GM18502 (cell line): ENCODE results near the gene CHCHD3.

ENCODE experiments used
- ATAC-seq: cut with Tn5 transposase; IDR thresholded peaks from one replicate; pipeline ENCODE4 v1.9.1; 2021; ENCODE audit warnings: mild to moderate bottlenecking; ENCODE audit not compliant: unreplicated experiment, poor library complexity

CHCHD3 gene

GRCh38 chr7:132760244-132760623, 321.7 kb downstream of the CHCHD3 start:
- no peak for ATAC-seq

GRCh38 chr7:132759482-132760243, 322.2 kb downstream of the CHCHD3 start:
- no peak for ATAC-seq

- ATAC-seq, result no peak
Observed at GRCh38 chr7:132758986-132759385, 322.9 kb downstream of the CHCHD3 start.

GRCh38 chr7:132757783-132758182, 324.1 kb downstream of the CHCHD3 start:
- no peak for ATAC-seq

GRCh38 chr7:132756484-132756990, 325.4 kb downstream of the CHCHD3 start:
- no peak for ATAC-seq

- no peak for ATAC-seq
Observed at GRCh38 chr7:132755538-132756483, 326.1 kb downstream of the CHCHD3 start.

- ATAC-seq, result no peak
Observed at GRCh38 chr7:132752431-132752830, 329.5 kb downstream of the CHCHD3 start.

- no peak for ATAC-seq
Observed at GRCh38 chr7:132751244-132751647, 330.6 kb downstream of the CHCHD3 start.

GRCh38 chr7:132750530-132751217, 331.2 kb downstream of the CHCHD3 start:
- no peak for ATAC-seq

GRCh38 chr7:132750096-132750495, 331.8 kb downstream of the CHCHD3 start:
- ATAC-seq, result no peak

- ATAC-seq, result no peak
Observed at GRCh38 chr7:132745510-132745909, 336.4 kb downstream of the CHCHD3 start.

GRCh38 chr7:132743974-132744373, 337.9 kb downstream of the CHCHD3 start:
- ATAC-seq, result no peak

- ATAC-seq, result no peak
Observed at GRCh38 chr7:132742189-132742612, 339.7 kb downstream of the CHCHD3 start.

GRCh38 chr7:132740176-132740575, 341.7 kb downstream of the CHCHD3 start:
- no peak for ATAC-seq

GRCh38 chr7:132739271-132739955, 342.5 kb downstream of the CHCHD3 start:
- no peak for ATAC-seq

GRCh38 chr7:132738254-132738653, 343.6 kb downstream of the CHCHD3 start:
- ATAC-seq, result no peak

GRCh38 chr7:132735476-132735875, 346.4 kb downstream of the CHCHD3 start:
- ATAC-seq, result no peak
